NCI-H1105 (cell line): Measurements from ENCODE around the gene STAMBP.
"Not testable (repeated sequence)": the region's sequence is repeated elsewhere in the genome, so short reads cannot be mapped to it uniquely, and the experiment has no call there.

Experiments
- DNase-seq: peaks from one replicate; lab custom pipeline; 2025; lab: John Stamatoyannopoulos, UW

Gene STAMBP

GRCh38 chr2:73837847-73838585 is 9.3 kb downstream of the STAMBP start:
- no peak for DNase-seq

GRCh38 chr2:73838889-73839534 is 10.3 kb downstream of the STAMBP start:
- no peak for DNase-seq

GRCh38 chr2:73839653-73840411 is 11.1 kb downstream of the STAMBP start:
- DNase-seq: no peak

- no peak for DNase-seq
These were observed 13.4 kb downstream of the STAMBP start for GRCh38 chr2:73841912-73842738.

GRCh38 chr2:73842739-73843019 is 13.9 kb downstream of the STAMBP start:
- no peak for DNase-seq

- no peak for DNase-seq
These were observed 15.3 kb downstream of the STAMBP start for GRCh38 chr2:73844087-73844486.

- DNase-seq: no peak
These were observed 21.2 kb downstream of the STAMBP start for GRCh38 chr2:73850009-73850408.

- no peak for DNase-seq
These were observed 22.5 kb downstream of the STAMBP start for GRCh38 chr2:73851274-73851673.

GRCh38 chr2:73852020-73852419 is 23.3 kb downstream of the STAMBP start:
- no peak for DNase-seq

GRCh38 chr2:73855526-73855925 is 26.8 kb downstream of the STAMBP start:
- no peak for DNase-seq

- DNase-seq: no peak
These were observed 27.5 kb downstream of the STAMBP start for GRCh38 chr2:73856214-73856613.

GRCh38 chr2:73859721-73860586 is 31.2 kb downstream of the STAMBP start:
- no peak for DNase-seq

GRCh38 chr2:73862987-73863386 is 34.2 kb downstream of the STAMBP start:
- no peak for DNase-seq

GRCh38 chr2:73868204-73868978 is 39.6 kb downstream of the STAMBP start:
- no peak for DNase-seq

- DNase-seq: no peak
These were observed 41.3 kb downstream of the STAMBP start for GRCh38 chr2:73870084-73870483.

GRCh38 chr2:73877071-73877802 is 48.5 kb downstream of the STAMBP start:
- no peak for DNase-seq

GRCh38 chr2:73877984-73878383 is 49.2 kb downstream of the STAMBP start:
- DNase-seq: not testable (repeated sequence)

GRCh38 chr2:73885406-73885805 is 56.6 kb downstream of the STAMBP start:
- no peak for DNase-seq

- no peak for DNase-seq
These were observed 57.6 kb downstream of the STAMBP start for GRCh38 chr2:73886357-73886756.
